ENCODE data around the gene XIRP2. TPM values are rescaled to one million over a fixed set of nuclear protein-coding genes. Genes with fewer than 3 reads are reported as not detected.

XIRP2 gene
- total and polyA plus RNA-seq, 2 of the 4 experiments (the other 2 are of a cell fraction): 0.05 to 0.18 TPM

DNA sequence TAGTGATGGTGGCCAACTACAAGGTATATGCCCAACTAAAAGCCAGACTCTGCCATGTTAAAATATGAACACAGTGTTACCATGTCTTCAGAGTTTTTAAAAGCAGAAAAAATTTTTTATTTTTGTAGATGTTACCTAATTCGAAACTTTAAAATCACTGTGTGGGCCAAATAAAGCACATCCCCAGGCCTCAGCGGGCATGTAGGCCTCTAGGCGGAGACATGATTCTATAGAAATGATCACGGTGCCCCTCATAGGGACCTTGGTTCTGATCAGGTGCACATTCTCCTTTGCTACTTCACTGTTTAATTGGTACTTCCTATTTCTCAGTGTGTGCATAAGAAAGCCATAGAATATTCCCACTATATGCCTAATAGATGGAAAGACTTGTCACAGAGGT is 349.2 kb downstream of the XIRP2 start:
- in situ Hi-C loops (cut with MboI; ENCODE audit: low sequenced_read_pairs): no loop called here
- 90% methylated on average over 2 of the region's 4 CpGs; no CpG with 5 or more reads in 1 of the 2 experiments for WGBS, 2 experiments (ENCODE audit: extremely low coverage in 2 of 2, insufficient read length in 1 of 2)

More for the DNA sequence above, 349.2 kb downstream of the XIRP2 start:
- dilution Hi-C loops (cut with HindIII; ENCODE audit: low sequenced_read_pairs, unreplicated experiment) (no loop called here), intact Hi-C loops (cut with micrococcal nuclease) (no loop called here)
- ChIA-PET CTCF (no interaction called here), POLR2A (ENCODE audit: unreplicated experiment) (no interaction called here)
- Histone ChIP-seq H4K5ac (ENCODE audit: low read depth, low read length) (no peak overlapping the region), H4K91ac (ENCODE audit: insufficient read depth, low read depth, low read length) (no peak overlapping the region), H3K9ac (ENCODE audit: low read depth, low read length) (no peak overlapping the region), H3K27me3 (ENCODE audit: control insufficient read depth, insufficient read depth, low read length) (no peaks in the 10 kb centered on the region), H2AFZ (replicated peaks; ENCODE audit: low read length, poor library complexity) (no peak overlapping the region), H2BK5ac (ENCODE audit: low read depth, low read length, poor library complexity, severe bottlenecking) (no peak overlapping the region), H2BK15ac (ENCODE audit: low read depth, low read length) (no peak overlapping the region), H2AK9ac (replicated peaks; ENCODE audit: low read depth, low read length, poor library complexity) (no peak overlapping the region), H3K9me1 (ENCODE audit: insufficient read depth, low read length) (no peaks in the 10 kb centered on the region), H4K8ac (ENCODE audit: low read depth in 2 of 2, low read length in 2 of 2) (no peak overlapping the region), H2BK120ac (ENCODE audit: low read depth, low read length) (no peak overlapping the region), H2AK5ac (ENCODE audit: low read depth, low read length) (no peak overlapping the region), H3K4me3 (ENCODE audit: insufficient read depth, low read depth, low read length) (no peak overlapping the region), H3K23ac (ENCODE audit: low read depth, low read length) (no peak overlapping the region), H3K27ac (ENCODE audit: insufficient read depth, low read length) (no peak overlapping the region), H3K4me1 (ENCODE audit: control insufficient read depth, insufficient read depth, low read length) (no peaks in the 10 kb centered on the region), H3K9me3 (ENCODE audit: control insufficient read depth, insufficient read depth, low read length) (no peaks in the 10 kb centered on the region), H3K18ac (ENCODE audit: low read depth, low read length) (no peak overlapping the region), H3K4ac (ENCODE audit: low read depth, low read length) (no peak overlapping the region), H3K36me3 (ENCODE audit: control insufficient read depth, insufficient read depth, low read length) (no peaks in the 10 kb centered on the region), H2BK20ac (ENCODE audit: low read depth, low read length) (no peak overlapping the region), H3K56ac (ENCODE audit: extremely low read depth, insufficient read depth, low read length) (no peak overlapping the region), H3K14ac (replicated peaks; ENCODE audit: low read depth, low read length) (no peak overlapping the region), H3K79me1 (ENCODE audit: low read depth in 1 of 2, low read length in 2 of 2) (no peaks in the 10 kb centered on the region), H4K20me1 (ENCODE audit: insufficient read depth, low read length) (no peaks in the 10 kb centered on the region), H3K4me2 (ENCODE audit: low read depth, low read length) (no peak overlapping the region)
- no peak for ATAC-seq (ENCODE audit: low read depth)
- BruUV-seq (replicated peaks): no TSS peak
- DNase-seq: no peak
- TF ChIP-seq FOS (IDR thresholded peaks at IDR 0.05; ENCODE audit: low read depth, low read length): no peak
- TF ChIP-seq USF2 (IDR thresholded peaks at IDR 0.05; ENCODE audit: low read depth, low read length): no peak
- TF ChIP-seq MAFK (IDR thresholded peaks at IDR 0.05; ENCODE audit: low read depth, low read length): no peak
- TF ChIP-seq, protein P1, sequence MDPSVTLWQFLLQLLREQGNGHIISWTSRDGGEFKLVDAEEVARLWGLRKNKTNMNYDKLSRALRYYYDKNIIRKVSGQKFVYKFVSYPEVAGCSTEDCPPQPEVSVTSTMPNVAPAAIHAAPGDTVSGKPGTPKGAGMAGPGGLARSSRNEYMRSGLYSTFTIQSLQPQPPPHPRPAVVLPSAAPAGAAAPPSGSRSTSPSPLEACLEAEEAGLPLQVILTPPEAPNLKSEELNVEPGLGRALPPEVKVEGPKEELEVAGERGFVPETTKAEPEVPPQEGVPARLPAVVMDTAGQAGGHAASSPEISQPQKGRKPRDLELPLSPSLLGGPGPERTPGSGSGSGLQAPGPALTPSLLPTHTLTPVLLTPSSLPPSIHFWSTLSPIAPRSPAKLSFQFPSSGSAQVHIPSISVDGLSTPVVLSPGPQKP (IDR thresholded peaks at IDR 0.05; ENCODE audit: borderline replicate concordance, low read depth, low read length): no peak
- TF ChIP-seq SMC3 (IDR thresholded peaks at IDR 0.05; ENCODE audit: low read depth, low read length): no peak
- no peak for TF ChIP-seq RAD21 (IDR thresholded peaks at IDR 0.05; ENCODE audit: low read length)
- no peak for TF ChIP-seq CEBPB (IDR thresholded peaks at IDR 0.05; ENCODE audit: low read depth, low read length)
